HG03175 (cell line): ENCODE measurements around the gene FGF7.
A peak's percentile ranks its signal among the peaks of the same experiment; 100 is the strongest.
"Not testable (repeated sequence)": the region's sequence is repeated elsewhere in the genome, so short reads cannot be mapped to it uniquely, and the experiment has no call there.

Experiments used
- ATAC-seq: cut with Tn5 transposase; IDR thresholded peaks from one replicate; pipeline ENCODE4 v1.9.1; 2021; ENCODE audit warnings: mild to moderate bottlenecking, moderate library complexity; ENCODE audit not compliant: unreplicated experiment

The FGF7 gene

GRCh38 chr15:49438962-49439631 lies 16.1 kb downstream of the FGF7 start:
- peak; percentile 85 for ATAC-seq

- ATAC-seq, result no peak
Observed at GRCh38 chr15:49439678-49440395, 16.8 kb downstream of the FGF7 start.

DNA sequence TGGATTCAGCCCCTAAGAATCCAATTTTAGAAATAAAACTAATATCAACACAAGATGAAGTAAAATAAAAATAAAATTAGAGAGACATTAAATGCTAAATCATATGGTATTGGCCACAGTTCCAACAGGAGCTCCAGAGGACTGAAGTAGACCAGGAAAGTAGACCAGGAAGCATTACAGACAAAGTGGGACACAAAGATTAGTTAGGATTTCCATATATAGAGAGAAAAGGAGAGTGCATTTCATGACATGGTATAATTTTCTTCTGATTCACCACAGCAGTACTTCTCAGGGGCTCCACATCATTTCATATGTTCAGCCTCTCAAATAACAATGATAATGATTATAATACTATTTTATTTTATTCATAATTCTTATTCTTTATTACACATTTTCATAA lies 18.3 kb downstream of the FGF7 start:
- no peak for ATAC-seq

GRCh38 chr15:49441816-49442215 lies 18.8 kb downstream of the FGF7 start:
- ATAC-seq, result no peak

DNA sequence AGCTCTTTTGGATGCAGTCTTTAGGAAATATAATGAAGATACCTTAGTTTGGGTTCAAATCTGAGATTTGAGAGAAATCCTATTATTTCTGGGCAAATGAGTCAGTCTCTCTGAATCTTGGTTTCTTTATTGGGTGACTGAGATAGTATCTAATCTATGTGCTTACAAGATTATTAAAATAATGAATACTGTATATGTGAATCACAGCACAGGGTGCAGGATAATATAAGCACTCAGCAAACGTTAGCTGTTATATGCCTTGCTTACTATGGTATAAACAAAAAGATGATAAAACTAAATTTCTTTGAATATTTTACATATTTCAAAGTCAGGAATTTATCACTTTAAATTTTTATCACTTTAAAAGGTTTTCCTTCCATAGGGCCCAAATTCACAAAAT lies 29.6 kb downstream of the FGF7 start:
- no peak for ATAC-seq

GRCh38 chr15:49456166-49456565 lies 33.1 kb downstream of the FGF7 start:
- no peak for ATAC-seq

- no peak for ATAC-seq
Observed at GRCh38 chr15:49458145-49458544, 35.1 kb downstream of the FGF7 start.

- no peak for ATAC-seq
Observed at GRCh38 chr15:49460411-49460941, 37.4 kb downstream of the FGF7 start.

- ATAC-seq, result no peak
Observed at GRCh38 chr15:49462232-49462844, 39.3 kb downstream of the FGF7 start.

GRCh38 chr15:49464522-49464921 lies 41.5 kb downstream of the FGF7 start:
- no peak for ATAC-seq

DNA sequence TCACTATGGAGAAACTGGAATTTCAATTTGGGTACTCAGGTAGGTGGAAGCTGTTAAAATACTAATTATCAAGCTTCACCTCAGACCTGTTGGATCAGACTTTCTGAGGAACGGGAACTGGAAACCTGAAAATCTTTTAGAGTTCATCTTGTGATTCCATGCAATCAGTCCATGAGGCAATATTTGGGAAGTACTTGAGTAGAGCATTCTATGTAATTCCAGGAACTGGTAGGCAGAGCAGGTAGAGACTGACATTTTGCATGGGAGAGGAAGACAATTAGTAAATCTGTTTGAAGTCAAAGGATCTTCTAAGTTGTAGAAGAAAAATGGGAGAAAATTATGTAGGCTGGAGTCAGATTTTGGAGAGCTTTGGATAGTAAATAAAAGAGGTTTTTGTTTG lies 43.1 kb downstream of the FGF7 start:
- no peak for ATAC-seq

DNA sequence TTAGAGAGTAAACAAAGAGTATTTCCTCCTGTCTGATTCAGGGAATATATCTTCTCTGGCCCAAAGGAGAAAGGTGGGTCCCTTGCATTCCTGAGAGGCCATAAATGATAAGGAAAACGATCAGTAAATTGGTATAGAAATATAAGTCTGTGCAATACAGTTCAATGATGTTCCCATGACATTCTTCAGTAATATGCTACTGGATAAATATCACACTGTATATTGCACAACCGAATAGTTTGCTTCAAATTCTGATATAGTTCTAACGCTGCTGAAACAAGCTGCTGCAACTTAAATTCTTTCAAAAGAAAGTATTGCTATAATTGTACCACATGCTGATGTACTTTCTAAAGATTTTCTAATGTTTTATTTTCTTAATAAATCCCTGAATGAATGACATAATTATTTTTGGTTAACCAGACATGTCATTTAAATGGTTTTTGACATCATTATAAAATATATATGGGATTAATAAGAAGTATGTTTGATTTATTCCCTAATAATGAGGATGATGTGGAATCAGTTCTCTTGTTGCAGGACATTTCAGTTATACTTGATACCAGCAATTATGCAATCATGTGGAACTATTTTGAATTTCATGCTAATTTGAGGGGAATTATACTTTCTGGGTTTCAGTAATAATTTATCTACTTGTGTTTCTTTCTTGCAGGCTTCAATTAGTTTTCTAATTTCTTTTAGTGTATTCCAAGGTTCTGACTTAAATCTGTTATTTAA lies 44.9 kb downstream of the FGF7 start:
- ATAC-seq, result no peak

- no peak for ATAC-seq
Observed at GRCh38 chr15:49468481-49468839, 45.4 kb downstream of the FGF7 start.

DNA sequence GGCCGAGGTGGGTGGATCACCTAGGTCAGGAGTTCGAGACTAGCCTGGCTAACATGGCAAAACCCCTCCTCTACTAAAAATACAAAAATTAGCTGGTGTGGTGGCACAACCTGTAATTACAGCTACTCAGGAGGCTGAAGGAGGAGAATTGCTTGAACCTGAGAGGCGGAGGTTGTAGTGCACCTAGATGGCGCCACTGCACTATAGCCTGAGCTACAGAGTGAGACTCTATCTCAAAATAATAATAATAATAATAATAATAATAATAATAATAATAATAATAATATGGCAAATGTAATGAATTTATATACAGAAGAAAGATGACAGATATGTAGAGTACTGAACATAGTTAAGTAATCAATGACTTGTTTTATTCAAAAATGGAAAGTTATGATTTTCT lies 48.2 kb downstream of the FGF7 start:
- not testable (repeated sequence) for ATAC-seq

DNA sequence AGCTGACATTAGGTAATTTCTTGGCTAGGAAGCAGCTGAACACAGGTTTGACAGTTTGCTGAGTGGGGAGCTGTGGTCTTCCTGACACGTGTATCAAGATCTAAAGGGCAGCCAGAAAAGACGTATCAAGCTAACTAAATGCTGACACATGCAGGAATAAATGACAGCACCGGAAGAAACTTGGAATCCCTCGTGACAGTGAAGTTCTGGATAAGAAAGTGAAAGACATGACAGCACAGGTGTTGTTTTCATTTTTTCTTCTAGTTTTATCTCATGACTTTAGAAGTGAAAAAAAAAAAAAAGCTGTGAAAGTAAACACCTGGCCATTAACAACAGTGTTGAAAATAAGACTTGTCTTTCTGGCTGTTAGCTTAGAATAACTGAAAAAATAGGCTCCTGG lies 48.7 kb downstream of the FGF7 start:
- peak; percentile 80 for ATAC-seq

- ATAC-seq, result no peak
Observed at GRCh38 chr15:49472338-49472737, 49.3 kb downstream of the FGF7 start.

DNA sequence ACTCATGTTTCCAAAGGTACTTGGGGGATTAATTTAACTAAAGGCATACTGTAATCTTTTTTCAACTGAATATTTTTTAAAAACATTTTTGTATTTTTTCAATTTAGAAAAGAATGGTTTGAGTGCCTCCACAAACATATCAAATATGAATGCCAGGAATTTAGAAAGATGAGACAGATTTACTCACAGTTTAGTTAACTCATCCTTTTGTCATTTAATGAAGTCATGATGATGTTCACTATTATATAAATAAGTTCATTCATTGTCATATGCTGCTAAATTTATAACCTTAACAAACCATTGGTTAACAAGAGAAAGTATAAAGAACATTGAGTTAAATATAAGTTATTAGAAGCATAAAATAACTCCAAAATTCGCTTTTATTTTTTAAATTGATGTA lies 50.0 kb downstream of the FGF7 start:
- ATAC-seq, result no peak

GRCh38 chr15:49478021-49478420 lies 55.0 kb downstream of the FGF7 start:
- ATAC-seq, result not testable (repeated sequence)

- not testable (repeated sequence) for ATAC-seq
Observed at GRCh38 chr15:49478982-49479381, 55.9 kb downstream of the FGF7 start.

DNA sequence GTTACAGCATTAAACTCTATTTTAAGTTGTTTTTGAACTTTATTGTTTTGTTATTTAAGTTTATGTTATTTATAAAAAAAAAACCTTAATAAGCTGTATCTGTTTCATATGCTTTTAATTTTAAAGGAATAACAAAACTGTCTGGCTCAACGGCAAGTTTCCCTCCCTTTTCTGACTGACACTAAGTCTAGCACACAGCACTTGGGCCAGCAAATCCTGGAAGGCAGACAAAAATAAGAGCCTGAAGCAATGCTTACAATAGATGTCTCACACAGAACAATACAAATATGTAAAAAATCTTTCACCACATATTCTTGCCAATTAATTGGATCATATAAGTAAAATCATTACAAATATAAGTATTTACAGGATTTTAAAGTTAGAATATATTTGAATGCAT lies 62.4 kb downstream of the FGF7 start:
- ATAC-seq, result not testable (repeated sequence)

DNA sequence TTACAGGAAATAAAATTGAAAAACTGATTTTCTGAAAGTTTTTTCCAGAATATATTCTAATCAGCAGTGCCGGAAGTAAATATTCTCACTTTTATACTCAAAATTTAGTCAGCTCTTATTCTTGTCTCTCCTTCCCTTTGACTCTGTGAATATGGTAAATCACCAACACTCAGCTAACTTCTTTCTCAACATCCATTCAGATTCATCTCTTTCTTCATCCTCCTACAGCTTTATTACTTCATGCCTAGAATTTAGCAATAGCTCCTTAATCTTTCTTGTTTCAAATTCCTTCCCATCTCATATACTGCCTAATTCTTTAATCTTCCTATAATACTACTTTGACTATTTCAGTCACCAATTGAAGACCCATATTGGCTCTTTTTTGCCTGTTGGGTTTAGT lies 67.9 kb downstream of the FGF7 start:
- ATAC-seq, result no peak
